H1 (cell line): ENCODE results near the gene EEF1A2. TPM values are rescaled to one million over a fixed set of nuclear protein-coding genes. Genes with fewer than 3 reads are reported as not detected.

Source experiments
- CTCF ChIA-PET: fragments of 300-600 bp; sonication (Branson Sonifier 250); formaldehyde crosslinking; loops from one replicate; lab custom pipeline; 2021; ENCODE audit not compliant: partially characterized antibody; lab: Charles Lee
- POLR2A ChIA-PET: fragments of 300-600 bp; sonication (Branson Sonifier 250); formaldehyde crosslinking; loops from one replicate; lab custom pipeline; 2021; ENCODE audit warnings: inconsistent platforms; ENCODE audit not compliant: partially characterized antibody; lab: Charles Lee
- DNase-seq, 2 experiments: peaks; one replicate each; pipeline versions ENCODE4 v3.0.0 to v3.0.0-alpha.2; 2010 to 2022; ENCODE audit warnings: low spot score in 2 of 2, low read depth in 1 of 2, mixed read lengths in 1 of 2
- FAIRE-seq: peaks from 2 replicates; lab custom pipeline; 2011; peaks lifted over from hg19 to GRCh38; lab: Jason Lieb, UNC
- H2AFZ ChIP-seq: 2 replicates; pipeline ENCODE4 v1.8.1; 2012; ENCODE audit warnings: low read length, inconsistent platforms
- H2AK5ac ChIP-seq: 2 replicates; pipeline ENCODE4 v1.6.1; 2013; ENCODE audit warnings: low read depth, low read length
- H2BK120ac ChIP-seq: replicated peaks from 2 replicates; pipeline ENCODE3; 2013; ENCODE audit warnings: low read depth, low read length, inconsistent platforms
- H2BK12ac ChIP-seq: 2 replicates; pipeline ENCODE4 v1.6.1; 2013; ENCODE audit warnings: low read depth, low read length
- H2BK15ac ChIP-seq: 2 replicates; pipeline ENCODE4 v1.6.1; 2013; ENCODE audit warnings: low read length
- H2BK20ac ChIP-seq: 2 replicates; pipeline ENCODE4 v1.6.1; 2013; ENCODE audit warnings: low read length
- H2BK5ac ChIP-seq: 2 replicates; pipeline ENCODE4 v1.6.1; 2013; ENCODE audit warnings: low read depth, low read length
- H3K14ac ChIP-seq: 2 replicates; pipeline ENCODE4 v1.6.1; 2013; ENCODE audit warnings: inconsistent platforms; ENCODE audit not compliant: insufficient read length
- H3K18ac ChIP-seq: 2 replicates; pipeline ENCODE4 v1.6.1; 2013; ENCODE audit warnings: low read length; ENCODE audit errors: extremely low read depth
- H3K23ac ChIP-seq: 2 replicates; pipeline ENCODE4 v1.6.1; 2013; ENCODE audit warnings: inconsistent platforms; ENCODE audit not compliant: insufficient read length
- H3K23me2 ChIP-seq: 2 replicates; pipeline ENCODE4 v1.6.1; 2013; ENCODE audit warnings: low read depth, low read length
- H3K27ac ChIP-seq: 2 replicates; pipeline ENCODE4 v1.6.1; 2011; ENCODE audit warnings: low read depth, low read length, inconsistent platforms
- H3K27me3 ChIP-seq, 4 experiments: replicated peaks in 1 of 4; 1 replicate in 1 of 4; 2 replicates in 3 of 4; pipeline versions ENCODE4 v1.6.1 to v1.8.1; 2011 to 2013; ENCODE audit warnings: low read length in 3 of 4, mild to moderate bottlenecking in 3 of 4, inconsistent platforms in 2 of 4, mixed read lengths in 2 of 4, moderate library complexity in 1 of 4; ENCODE audit not compliant: control insufficient read depth in 3 of 4, insufficient read depth in 3 of 4; ENCODE audit errors: extremely low read depth in 1 of 4
- H3K36me3 ChIP-seq, 4 experiments: 2 replicates each; pipeline versions ENCODE4 v1.6.1 to v1.8.1; 2011 to 2013; ENCODE audit warnings: mild to moderate bottlenecking in 4 of 4, low read length in 3 of 4, moderate library complexity in 2 of 4, control low read depth in 1 of 4, inconsistent platforms in 1 of 4; ENCODE audit not compliant: insufficient read depth in 4 of 4, control insufficient read depth in 2 of 4
- H3K4ac ChIP-seq: replicated peaks from 2 replicates; pipeline ENCODE3; 2013; ENCODE audit warnings: low read length, low read depth, mixed read lengths, inconsistent platforms; ENCODE audit not compliant: insufficient read length
- H3K4me1 ChIP-seq, 4 experiments: replicated peaks in 1 of 4; 1 replicate in 1 of 4; 2 replicates in 3 of 4; pipeline versions ENCODE4 v1.6.1 to v1.8.1; 2011 to 2013; ENCODE audit warnings: low read length in 3 of 4, inconsistent platforms in 2 of 4, mixed read lengths in 1 of 4; ENCODE audit not compliant: insufficient read depth in 4 of 4, control insufficient read depth in 3 of 4
- H3K4me2 ChIP-seq, 2 experiments: 2 replicates each; pipeline versions ENCODE4 v1.6.1 to v1.8.1; 2011 to 2013; ENCODE audit warnings: low read depth in 2 of 2, low read length in 2 of 2, control low read depth in 1 of 2, inconsistent platforms in 1 of 2, mild to moderate bottlenecking in 1 of 2; ENCODE audit not compliant: insufficient read depth in 1 of 2
- H3K4me3 ChIP-seq, 4 experiments: fragments of 200-600, 300-600 bp in 1 of 4; sonication (generic), shearing (Covaris generic), sonication (Bioruptor Twin) in 1 of 4; 2 replicates each; pipeline versions ENCODE4 v1.5.1 to v1.8.1; 2011 to 2016; ENCODE audit warnings: low read length in 4 of 4, low read depth in 3 of 4, control low read depth in 2 of 4, inconsistent platforms in 2 of 4, mild to moderate bottlenecking in 2 of 4, mixed read lengths in 1 of 4, moderate library complexity in 1 of 4; ENCODE audit not compliant: insufficient read depth in 2 of 4; ENCODE audit errors: extremely low read depth in 1 of 4
- H3K56ac ChIP-seq: replicated peaks from 2 replicates; pipeline ENCODE3; 2013; ENCODE audit warnings: low read depth, mild to moderate bottlenecking, mixed read lengths, low read length, inconsistent platforms; ENCODE audit not compliant: insufficient read length
- H3K79me1 ChIP-seq: 2 replicates; pipeline ENCODE4 v1.6.1; 2013; ENCODE audit warnings: low read depth, low read length, control low read depth
- H3K79me2 ChIP-seq, 2 experiments: 2 replicates each; pipeline versions ENCODE4 v1.6.1 to v1.8.1; 2012 to 2013; ENCODE audit warnings: low read length in 2 of 2, mild to moderate bottlenecking in 2 of 2, inconsistent platforms in 1 of 2; ENCODE audit not compliant: insufficient read depth in 2 of 2, control insufficient read depth in 1 of 2
- H3K9ac ChIP-seq, 4 experiments: replicated peaks in 1 of 4; 1 replicate in 1 of 4; 2 replicates in 3 of 4; pipeline versions ENCODE4 v1.6.1 to v1.8.1; 2011 to 2013; ENCODE audit warnings: low read depth in 3 of 4, low read length in 3 of 4, control low read depth in 2 of 4, mild to moderate bottlenecking in 2 of 4, moderate library complexity in 2 of 4, inconsistent platforms in 1 of 4; ENCODE audit errors: extremely low read depth in 1 of 4
- H3K9me3 ChIP-seq, 2 experiments: 2 replicates each; pipeline versions ENCODE4 v1.6.1 to v1.8.1; 2012 to 2013; ENCODE audit warnings: mild to moderate bottlenecking in 2 of 2, moderate library complexity in 2 of 2, control low read depth in 1 of 2, inconsistent platforms in 1 of 2, low read depth in 1 of 2, low read length in 1 of 2, mixed read lengths in 1 of 2; ENCODE audit not compliant: insufficient read depth in 2 of 2
- H4K20me1 ChIP-seq, 2 experiments: replicated peaks in 1 of 2; 2 replicates each; pipeline versions ENCODE3 to v1.8.1; 2011 to 2013; ENCODE audit warnings: inconsistent platforms in 2 of 2, low read length in 2 of 2, mild to moderate bottlenecking in 1 of 2; ENCODE audit not compliant: insufficient read depth in 2 of 2, control insufficient read depth in 1 of 2
- H4K5ac ChIP-seq: 2 replicates; pipeline ENCODE4 v1.6.1; 2013; ENCODE audit warnings: low read length, low read depth, mixed read lengths, inconsistent platforms; ENCODE audit not compliant: insufficient read length
- H4K8ac ChIP-seq: 2 replicates; pipeline ENCODE4 v1.8.0; 2013; ENCODE audit warnings: mild to moderate bottlenecking, moderate library complexity, low read length, inconsistent platforms; ENCODE audit not compliant: insufficient read depth; ENCODE audit errors: extremely low read depth
- H4K91ac ChIP-seq: replicated peaks from 2 replicates; pipeline ENCODE3; 2013; ENCODE audit warnings: low read length, mixed read lengths, inconsistent platforms; ENCODE audit not compliant: insufficient read length
- CHD1 ChIP-seq: IDR thresholded peaks from 2 replicates; pipeline ENCODE4 v1.6.1; 2012; ENCODE audit warnings: low read depth, low read length, improper control_type of control experiment
- E2F6 ChIP-seq: IDR thresholded peaks from 2 replicates; pipeline ENCODE4 v1.6.1; 2012; ENCODE audit warnings: inconsistent platforms
- JUND ChIP-seq: IDR thresholded peaks from 2 replicates; pipeline ENCODE4 v1.6.1; 2011; ENCODE audit warnings: mild to moderate bottlenecking, improper control_type of control experiment, low read length
- KDM5A ChIP-seq: fragments of 200-600 bp; IDR thresholded peaks from 2 replicates; pipeline ENCODE4 v1.7.1; 2012; ENCODE audit warnings: mild to moderate bottlenecking, low read length, inconsistent platforms, mixed read lengths
- PHF8 ChIP-seq: fragments of 200-600 bp; sonication (generic); conservative IDR thresholded peaks from 2 replicates; pipeline ENCODE4 v1.7.1; 2012; ENCODE audit warnings: low read depth, mild to moderate bottlenecking, inconsistent platforms, low read length, moderate library complexity
- RAD21 ChIP-seq, 2 experiments: IDR thresholded peaks in 1 of 2; conservative IDR thresholded peaks in 1 of 2; 2 replicates each; pipeline ENCODE4 v1.6.1; 2011; ENCODE audit warnings: low read depth in 2 of 2, low read length in 2 of 2, improper control_type of control experiment in 1 of 2, inconsistent platforms in 1 of 2, mild to moderate bottlenecking in 1 of 2, moderate library complexity in 1 of 2
- SIN3A ChIP-seq, 2 experiments: IDR thresholded peaks in 1 of 2; conservative IDR thresholded peaks in 1 of 2; 2 replicates each; pipeline ENCODE4 v1.6.1; 2011 to 2012; ENCODE audit warnings: low read length in 2 of 2, improper control_type of control experiment in 1 of 2, low read depth in 1 of 2, mild to moderate bottlenecking in 1 of 2
- SIX5 ChIP-seq: IDR thresholded peaks from 2 replicates; pipeline ENCODE4 v1.6.1; 2011; ENCODE audit warnings: mild to moderate bottlenecking, low read depth, low read length
- SRF ChIP-seq: IDR thresholded peaks from 2 replicates; pipeline ENCODE4 v1.6.1; 2011; ENCODE audit warnings: mild to moderate bottlenecking, low read depth, low read length, moderate library complexity
- TAF7 ChIP-seq: optimal IDR thresholded peaks from 2 replicates; pipeline ENCODE3; 2011; ENCODE audit warnings: low read depth, mild to moderate bottlenecking, inconsistent platforms, low read length, moderate library complexity, borderline replicate concordance
- YY1 ChIP-seq: IDR thresholded peaks from 2 replicates; pipeline ENCODE4 v1.6.1; 2011; ENCODE audit warnings: low read depth, mild to moderate bottlenecking, low read length
- WGBS, 2 experiments: shearing (Covaris generic) in 1 of 2; methylation state at CpG; one replicate each; pipeline versions ENCODE4 v1.1.6 to v1.1.7; 2013 to 2015; ENCODE audit warnings: low lambda C conversion rate in 2 of 2, mixed read lengths in 2 of 2, inconsistent platforms in 1 of 2, low coverage in 1 of 2, missing lambda C conversion rate in 1 of 2; ENCODE audit not compliant: insufficient replicate concordance in 2 of 2, insufficient coverage in 1 of 2, insufficient read length in 1 of 2; ENCODE audit errors: extremely low coverage in 1 of 2, missing lambda C conversion rate in 1 of 2; 5-methylcytosine and 5-hydroxymethylcytosine counted together
- polyA plus RNA-seq, 7 experiments: library from polyadenylated mRNA; depleted of rRNA in 3 of 7; stranded (reverse) in 5 of 7; unstranded in 2 of 7; fragments of >200 nt in 5 of 7; fragments of 200-250 nt in 2 of 7; gene quantifications; 1 replicate in 5 of 7; 2 replicates in 1 of 7; 4 replicates in 1 of 7; pipeline versions ENCODE4 v1.2.1 to v1.2.3, GENCODE V29; 2011 to 2013; ENCODE audit warnings: missing spikeins in 2 of 7, mixed read lengths in 2 of 7
- total RNA-seq: library from RNA; stranded (reverse); fragmentation: NEBNext Ultra II Directional; extraction: Animal tissue kit (Norgen Biotek cat#: 25700); gene quantifications from 2 replicates; pipeline ENCODE4 v1.2.1, GENCODE V29; 2021

Gene EEF1A2
- total and polyA plus RNA-seq, 2 of the 8 experiments (the other 6 are each of a cell fraction or from before 2014, with no cell fraction given): 7.4 to 25.8 TPM

GRCh38 chr20:63508072-63508768 is 9.3 kb upstream of the EEF1A2 start:
- no peak for DNase-seq
- Histone ChIP-seq H3K4ac (no peak overlapping the region), H3K9me3 (peaks cover 0 to 6% of the 10 kb centered on the region in 2 experiments; a peak in 2 of 4 replicates), H3K27ac (no peak overlapping the region), H3K4me3 (no peak overlapping the region), H3K27me3 (no peaks in the 10 kb centered on the region; a peak in 1 of 7 replicates), H3K56ac (no peak overlapping the region), H2BK15ac (no peak overlapping the region), H3K23ac (no peak overlapping the region), H2AFZ (no peak overlapping the region), H3K23me2 (no peaks in the 10 kb centered on the region), H3K9ac (no peak overlapping the region), H3K36me3 (no peaks in the 10 kb centered on the region), H3K4me2 (no peak overlapping the region), H4K5ac (no peak overlapping the region), H2BK12ac (no peak overlapping the region), H2AK5ac (no peak overlapping the region), H4K8ac (no peak overlapping the region), H3K4me1 (no peaks in the 10 kb centered on the region), H2BK5ac (no peak overlapping the region; the same call in 1 of the 2 replicates), H3K79me2 (no peaks in the 10 kb centered on the region), H2BK20ac (no peak overlapping the region), H3K14ac (no peak overlapping the region), H4K20me1 (no peaks in the 10 kb centered on the region), H2BK120ac (no peak overlapping the region), H3K18ac (no peak overlapping the region), H3K79me1 (no peaks in the 10 kb centered on the region), H4K91ac (no peak overlapping the region)
- no peak for FAIRE-seq
- 88% methylated on average over 33 of the region's 33 CpGs; no CpG with 5 or more reads in 1 of the 2 experiments for WGBS, 2 experiments
- no peak for TF ChIP-seq RAD21 (IDR thresholded peaks at IDR 0.05 in 1 of 2, conservative IDR thresholded peaks at IDR 0.05 in 1 of 2; ENCODE audit: low read depth in 2 of 2, low read length in 2 of 2)
- no peak for TF ChIP-seq JUND
- TF ChIP-seq YY1: no peak
- TF ChIP-seq SRF: no peak
- TF ChIP-seq PHF8: no peak
- TF ChIP-seq KDM5A: no peak
- no peak for TF ChIP-seq E2F6
- TF ChIP-seq SIN3A (conservative IDR thresholded peaks at IDR 0.05 in 1 of 2, IDR thresholded peaks at IDR 0.05 in 1 of 2; ENCODE audit: low read depth in 1 of 2, low read length in 2 of 2): no peak
- TF ChIP-seq CHD1: no peak
- no peak for TF ChIP-seq TAF7
- no peak for TF ChIP-seq SIX5
- CTCF ChIA-PET: interaction anchor here (0.9 to 1.2 kb wide), 2 partner anchors 9 to 11 kb away, joined by 3 to 10 read pairs; no protein-coding TSS in a partner anchor
- POLR2A ChIA-PET: interaction anchor here (0.7 to 1.4 kb wide), 3 partner anchors 13 to 92 kb away, joined by 4 to 7 read pairs (median 5); partner anchors contain the start of gene PPDPF
